Parathyroid adenoma (tissue), 2 donors: ENCODE measurements around the gene FAM216B.

Experiments
- H2AFZ ChIP-seq: fragments of 300-600 bp; sonication (generic); one replicate; pipeline ENCODE4 v1.7.0; 2017; ENCODE audit warnings: antibody characterized with exemption, mild to moderate bottlenecking
- H3K27ac ChIP-seq: fragments of 300-600 bp; sonication (generic); one replicate; pipeline ENCODE4 v1.7.0; 2017
- H3K27me3 ChIP-seq: fragments of 300-600 bp; sonication (generic); one replicate; pipeline ENCODE4 v1.7.0; 2017; ENCODE audit warnings: low read length; ENCODE audit not compliant: control insufficient read depth, insufficient read depth
- H3K36me3 ChIP-seq: fragments of 300-600 bp; sonication (generic); one replicate; pipeline ENCODE4 v1.7.0; 2017; ENCODE audit warnings: low read length; ENCODE audit not compliant: control insufficient read depth, insufficient read depth
- H3K4me1 ChIP-seq: fragments of 300-600 bp; sonication (generic); one replicate; pipeline ENCODE4 v1.7.0; 2017; ENCODE audit warnings: control low read depth
- H3K4me2 ChIP-seq: fragments of 300-600 bp; sonication (generic); one replicate; pipeline ENCODE4 v1.7.0; 2017; ENCODE audit warnings: low read length
- H3K4me3 ChIP-seq: fragments of 300-600 bp; sonication (generic); one replicate; pipeline ENCODE4 v1.7.0; 2017; ENCODE audit warnings: low read depth, low read length
- H3K79me2 ChIP-seq: fragments of 300-600 bp; sonication (generic); one replicate; pipeline ENCODE4 v1.7.0; 2017; ENCODE audit warnings: control low read depth
- H3K9ac ChIP-seq: fragments of 300-600 bp; sonication (generic); one replicate; pipeline ENCODE4 v1.7.0; 2017; ENCODE audit warnings: mild to moderate bottlenecking
- H3K9me3 ChIP-seq: fragments of 300-600 bp; sonication (generic); one replicate; pipeline ENCODE4 v1.7.0; 2017; ENCODE audit warnings: low read length; ENCODE audit not compliant: control insufficient read depth
- CTCF ChIP-seq: fragments of 300-600 bp; sonication (generic); IDR thresholded peaks from one replicate; pipeline ENCODE4 v1.7.0; 2017; ENCODE audit warnings: antibody characterized with exemption, mild to moderate bottlenecking
- donor health status: primary hyperparathyroidism.

FAM216B gene

GRCh38 chr13:42781352-42781751, at the start of gene FAM216B:
Gene FAM216B, plus strand, starts transcription at chr13:42781584. Its CDS starts 2,484 bp downstream, at chr13:42784068.
- Histone ChIP-seq H3K9ac (no peak within 1 kb of the TSS), H3K9me3 (no peaks in the 10 kb centered on the region), H3K27me3 (no peaks in the 10 kb centered on the region), H3K79me2 (no peaks in the 10 kb centered on the region), H2AFZ (no peak within 1 kb of the TSS), H3K27ac (no peak within 1 kb of the TSS), H3K36me3 (no peaks in the 10 kb centered on the region), H3K4me3 (no peak within 1 kb of the TSS), H3K4me1 (no peaks in the 10 kb centered on the region), H3K4me2 (no peak within 1 kb of the TSS)
- TF ChIP-seq CTCF, result no peak

DNA sequence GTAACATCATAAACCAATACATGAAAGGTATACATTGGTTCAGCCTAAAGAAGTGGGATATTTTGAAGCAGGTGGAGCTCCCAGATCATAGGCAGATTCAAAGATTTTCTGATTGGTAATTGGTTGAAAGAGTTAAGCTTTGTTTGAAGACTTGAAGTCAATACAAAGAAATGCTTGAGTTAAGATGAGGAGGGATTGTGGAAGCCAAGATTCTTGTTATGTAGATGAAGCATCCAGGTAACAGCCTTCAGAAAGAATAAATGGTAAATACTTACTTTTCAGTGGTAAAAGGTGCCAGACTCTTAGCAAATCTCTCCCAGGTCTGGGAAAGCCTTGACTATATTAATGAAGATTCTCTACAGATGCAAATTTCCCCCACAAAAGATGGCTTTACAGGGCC, 49.3 kb upstream of the FAM216B start:
- no peaks in the 10 kb centered on the region for H3K4me1 ChIP-seq
- no peak overlapping the region for H3K9ac ChIP-seq
- no peaks in the 10 kb centered on the region for H3K79me2 ChIP-seq
- H3K27ac ChIP-seq, result no peak overlapping the region
- TF ChIP-seq CTCF, result no peak
- H3K27me3 ChIP-seq, result no peaks in the 10 kb centered on the region
- no peak overlapping the region for H3K4me2 ChIP-seq
- no peaks in the 10 kb centered on the region for H3K36me3 ChIP-seq
- no peaks in the 10 kb centered on the region for H3K9me3 ChIP-seq
- no peak overlapping the region for H3K4me3 ChIP-seq
- no peak overlapping the region for H2AFZ ChIP-seq

DNA sequence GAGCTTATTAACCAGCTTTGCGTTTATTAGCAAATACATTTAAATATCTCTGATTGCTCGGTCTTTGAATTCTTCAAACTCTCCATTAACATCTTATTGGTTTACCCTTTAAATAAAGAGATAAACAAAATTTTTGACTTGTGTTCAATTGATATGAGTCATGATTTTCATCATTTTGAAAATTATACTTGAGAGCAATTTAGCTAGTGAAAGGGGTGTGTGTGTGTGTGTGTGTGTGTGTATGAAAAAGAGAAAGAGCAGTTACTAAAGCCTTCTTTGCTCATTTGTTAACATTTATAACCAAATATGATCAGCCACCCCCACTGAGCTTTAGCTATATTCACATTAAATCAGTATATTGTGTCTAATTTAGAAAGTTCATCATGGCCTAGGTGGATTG, 48.3 kb upstream of the FAM216B start:
- Histone ChIP-seq H3K9me3 (no peaks in the 10 kb centered on the region), H2AFZ (no peak overlapping the region), H3K9ac (no peak overlapping the region), H3K4me3 (no peak overlapping the region), H3K4me2 (no peak overlapping the region), H3K36me3 (no peaks in the 10 kb centered on the region), H3K4me1 (no peaks in the 10 kb centered on the region), H3K27me3 (no peaks in the 10 kb centered on the region), H3K79me2 (no peaks in the 10 kb centered on the region), H3K27ac (no peak overlapping the region)
- TF ChIP-seq CTCF, result no peak

GRCh38 chr13:42735010-42735409, 46.4 kb upstream of the FAM216B start:
- Histone ChIP-seq H3K4me2 (no peak overlapping the region), H3K27ac (no peak overlapping the region), H3K9me3 (no peaks in the 10 kb centered on the region), H3K9ac (no peak overlapping the region), H3K79me2 (no peaks in the 10 kb centered on the region), H3K4me3 (no peak overlapping the region), H3K27me3 (no peaks in the 10 kb centered on the region), H3K36me3 (no peaks in the 10 kb centered on the region), H2AFZ (no peak overlapping the region), H3K4me1 (no peaks in the 10 kb centered on the region)
- no peak for TF ChIP-seq CTCF

- no peak for TF ChIP-seq CTCF
- no peak overlapping the region for H2AFZ ChIP-seq
- no peaks in the 10 kb centered on the region for H3K9me3 ChIP-seq
Observed at GRCh38 chr13:42740753-42741152, 40.6 kb upstream of the FAM216B start.

More at GRCh38 chr13:42740753-42741152, 40.6 kb upstream of the FAM216B start:
- Histone ChIP-seq H3K4me3 (no peak overlapping the region), H3K36me3 (no peaks in the 10 kb centered on the region), H3K4me1 (no peaks in the 10 kb centered on the region), H3K27ac (no peak overlapping the region), H3K9ac (no peak overlapping the region), H3K79me2 (no peaks in the 10 kb centered on the region), H3K4me2 (no peak overlapping the region), H3K27me3 (no peaks in the 10 kb centered on the region)
